Left ventricle myocardium inferior (tissue), 1 donor: Measurements from ENCODE around the gene PPM1M. TPM values are rescaled to one million over a fixed set of nuclear protein-coding genes. Genes with fewer than 3 reads are reported as not detected.

Experiments used
- DNase-seq: peaks from one replicate; pipeline ENCODE4 v3.0.0-alpha.2; 2020
- H3K27ac ChIP-seq: fragments of 200-600 bp; replicated peaks from 2 replicates; pipeline ENCODE4 v1.8.0; 2021
- H3K27me3 ChIP-seq: fragments of 200-600 bp; 2 replicates; pipeline ENCODE4 v1.8.0; 2021; ENCODE audit warnings: low read depth
- H3K36me3 ChIP-seq: fragments of 200-600 bp; 2 replicates; pipeline ENCODE4 v1.8.0; 2021
- H3K4me1 ChIP-seq: fragments of 200-600 bp; 2 replicates; pipeline ENCODE4 v1.8.0; 2021
- H3K4me3 ChIP-seq: fragments of 200-600 bp; 2 replicates; pipeline ENCODE4 v1.8.0; 2021; ENCODE audit warnings: mild to moderate bottlenecking, moderate library complexity
- H3K9me3 ChIP-seq: fragments of 200-600 bp; replicated peaks from 2 replicates; pipeline ENCODE4 v1.8.0; 2021
- CTCF ChIP-seq: fragments of 200-600 bp; IDR thresholded peaks from 2 replicates; pipeline ENCODE4 v1.8.0; 2021; ENCODE audit warnings: antibody characterized with exemption, mild to moderate bottlenecking, borderline replicate concordance
- intact Hi-C: fragments of 100-400 bp; cut with micrococcal nuclease; formaldehyde crosslinking; loops from one replicate; pipeline ENCODE4 v1.11.0; 2022
- total RNA-seq: library from RNA; stranded (reverse); fragmentation: NEBNext Ultra II Directional; extraction: Animal tissue kit (Norgen Biotek cat#: 25700); gene quantifications from one replicate; pipeline ENCODE4 v1.2.1, GENCODE V29; 2021
- donor health status: DM: no; HTN: yes; CAD: no; lungs with severe emphysema.

Gene PPM1M
- total RNA-seq, 1 donor from 2014 or later: 9.2 TPM

DNA sequence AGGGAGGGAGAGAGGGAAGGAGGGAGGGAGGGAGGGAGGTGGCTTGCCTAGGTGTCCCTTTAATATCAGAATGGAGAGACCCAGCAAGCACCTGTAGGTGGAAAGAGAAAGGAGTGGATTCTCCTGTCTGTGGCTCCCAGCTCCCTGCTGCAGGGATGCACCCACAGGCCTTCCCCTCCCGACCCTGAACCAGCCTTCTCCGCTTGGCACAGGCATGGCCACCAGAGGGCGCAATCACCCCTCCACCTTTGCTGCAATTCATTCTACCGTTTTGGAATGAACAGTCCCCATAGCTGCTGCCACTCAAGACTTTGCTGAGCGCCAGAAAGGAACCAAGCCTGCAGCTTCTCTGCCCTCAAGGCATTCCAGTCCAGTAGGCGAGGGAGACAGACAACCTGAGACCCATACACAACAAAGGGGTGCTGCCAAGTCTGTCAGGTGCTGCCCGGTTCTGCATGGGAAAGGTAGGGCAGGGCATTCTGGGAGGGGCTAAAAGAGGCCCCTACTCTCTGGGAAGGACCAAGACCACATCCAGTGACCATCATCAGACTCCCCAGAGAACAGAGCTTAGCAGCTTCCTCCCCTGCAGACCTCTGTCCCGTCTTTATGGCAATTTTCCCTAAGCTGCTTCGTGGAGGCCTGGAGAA is 25.1 kb upstream of the PPM1M start:
- no peak overlapping the region for H3K27ac ChIP-seq
- intact Hi-C loops: no loop called here
- no peaks in the 10 kb centered on the region for H3K27me3 ChIP-seq
- no peak overlapping the region for H3K4me3 ChIP-seq
- H3K9me3 ChIP-seq: no peaks in the 10 kb centered on the region
- TF ChIP-seq CTCF: peak; percentile 89
- peak; percentile 85 for DNase-seq
- H3K4me1 ChIP-seq: peaks cover 53% of the 10 kb centered on the region
- H3K36me3 ChIP-seq: peaks cover 6% of the 10 kb centered on the region

GRCh38 chr3:52221141-52221562 is 24.4 kb upstream of the PPM1M start:
- Histone ChIP-seq H3K9me3 (no peaks in the 10 kb centered on the region), H3K27ac (no peak overlapping the region), H3K27me3 (no peaks in the 10 kb centered on the region), H3K4me1 (peaks cover 47% of the 10 kb centered on the region), H3K4me3 (no peak overlapping the region), H3K36me3 (no peaks in the 10 kb centered on the region)
- no peak for TF ChIP-seq CTCF
- no peak for DNase-seq
- intact Hi-C loops: no loop called here

GRCh38 chr3:52221563-52222318 is 23.8 kb upstream of the PPM1M start:
- Histone ChIP-seq H3K9me3 (no peaks in the 10 kb centered on the region), H3K36me3 (no peaks in the 10 kb centered on the region), H3K27me3 (no peaks in the 10 kb centered on the region), H3K4me1 (peaks cover 41% of the 10 kb centered on the region), H3K27ac (no peak overlapping the region), H3K4me3 (no peak overlapping the region)
- no peak for DNase-seq
- TF ChIP-seq CTCF: no peak
- intact Hi-C loops: no loop called here

- no peak for TF ChIP-seq CTCF
- H3K27ac ChIP-seq: no peak overlapping the region
- H3K27me3 ChIP-seq: no peaks in the 10 kb centered on the region
- H3K4me3 ChIP-seq: no peak overlapping the region
- DNase-seq: no peak
- intact Hi-C loops: no loop called here
- H3K4me1 ChIP-seq: peaks cover 33% of the 10 kb centered on the region
- H3K36me3 ChIP-seq: peaks cover 2% of the 10 kb centered on the region
- no peaks in the 10 kb centered on the region for H3K9me3 ChIP-seq
These were observed 23.0 kb upstream of the PPM1M start for GRCh38 chr3:52222319-52223221.
